HS-27A (cell line): Measurements from ENCODE around the gene ZNF394.

Experiments
- DNase-seq: peaks from one replicate; pipeline ENCODE4 v3.0.0-alpha.2; 2012; ENCODE audit warnings: low read depth, missing footprints

Gene ZNF394

GRCh38 chr7:99493823-99494222, 6.3 kb downstream of the ZNF394 start:
- no peak for DNase-seq

- DNase-seq, result no peak
Observed at GRCh38 chr7:99490878-99491277, 9.2 kb downstream of the ZNF394 start.

- no peak for DNase-seq
Observed at GRCh38 chr7:99489235-99489634, 10.8 kb downstream of the ZNF394 start.

- DNase-seq, result no peak
Observed at GRCh38 chr7:99485094-99485493, 15.0 kb downstream of the ZNF394 start.

- no peak for DNase-seq
Observed at GRCh38 chr7:99478464-99479440, 21.3 kb downstream of the ZNF394 start.

- no peak for DNase-seq
Observed at GRCh38 chr7:99476107-99476506, 24.0 kb downstream of the ZNF394 start.

- no peak for DNase-seq
Observed at GRCh38 chr7:99473315-99473596, 26.8 kb downstream of the ZNF394 start.

GRCh38 chr7:99472561-99473314, 27.3 kb downstream of the ZNF394 start, which contains the start of gene ZNF789:
Gene ZNF789 (plus strand): TSS chr7:99472890. CDS start chr7:99476457, 3,567 bp downstream.
- peak; percentile 51 for DNase-seq

GRCh38 chr7:99469381-99470065, 30.6 kb downstream of the ZNF394 start:
- DNase-seq, result no peak

- no peak for DNase-seq
Observed at GRCh38 chr7:99468336-99468918, 31.7 kb downstream of the ZNF394 start.

GRCh38 chr7:99465421-99465768, 34.7 kb downstream of the ZNF394 start:
- DNase-seq, result no peak

GRCh38 chr7:99461221-99461620, 38.9 kb downstream of the ZNF394 start:
- DNase-seq, result no peak

- DNase-seq, result no peak
Observed at GRCh38 chr7:99460651-99461050, 39.4 kb downstream of the ZNF394 start.

GRCh38 chr7:99459087-99459486, 41.0 kb downstream of the ZNF394 start:
- DNase-seq, result no peak

- DNase-seq, result no peak
Observed at GRCh38 chr7:99457650-99458493, 42.2 kb downstream of the ZNF394 start.

- DNase-seq, result no peak
Observed at GRCh38 chr7:99457050-99457649, 42.9 kb downstream of the ZNF394 start.

- no peak for DNase-seq
Observed at GRCh38 chr7:99456288-99456687, 43.8 kb downstream of the ZNF394 start.

- no peak for DNase-seq
Observed at GRCh38 chr7:99455874-99456273, 44.2 kb downstream of the ZNF394 start.

- no peak for DNase-seq
Observed at GRCh38 chr7:99453105-99453504, 47.0 kb downstream of the ZNF394 start.

GRCh38 chr7:99452541-99452940, 47.5 kb downstream of the ZNF394 start:
- DNase-seq, result no peak

GRCh38 chr7:99451936-99452335, 48.1 kb downstream of the ZNF394 start:
- DNase-seq, result no peak
